HAP-1 (cell line): ENCODE results near the gene CAPN14.
A peak's percentile ranks its signal among the peaks of the same experiment; 100 is the strongest.
"Not testable (repeated sequence)": the region's sequence is repeated elsewhere in the genome, so short reads cannot be mapped to it uniquely, and the experiment has no call there.

Experiments
- DNase-seq, 2 experiments: peaks; one replicate each; pipeline ENCODE4 v3.0.0-alpha.2; 2016 to 2020; ENCODE audit warnings: low spot score in 2 of 2
- H3K27me3 ChIP-seq: fragments of 250-450 bp; sonication (Bioruptor Pico); 2 replicates; pipeline ENCODE4 v1.5.1; 2020; ENCODE audit warnings: low read depth, mild to moderate bottlenecking, moderate library complexity
- H3K36me3 ChIP-seq: fragments of 250-450 bp; sonication (Bioruptor Pico); replicated peaks from 2 replicates; pipeline ENCODE4 v1.5.1; 2020; ENCODE audit warnings: mild to moderate bottlenecking
- H3K4me1 ChIP-seq: fragments of 250-450 bp; sonication (Bioruptor Pico); 2 replicates; pipeline ENCODE4 v1.5.1; 2020; ENCODE audit warnings: mild to moderate bottlenecking
- H3K4me3 ChIP-seq: fragments of 250-450 bp; sonication (Bioruptor Pico); 2 replicates; pipeline ENCODE4 v1.5.1; 2020; ENCODE audit warnings: mild to moderate bottlenecking, moderate library complexity
- H3K9me3 ChIP-seq: fragments of 250-450 bp; sonication (Bioruptor Pico); 2 replicates; pipeline ENCODE4 v1.5.1; 2020; ENCODE audit warnings: mild to moderate bottlenecking, moderate library complexity
- in situ Hi-C: fragments of 300-500 bp; cut with MboI; formaldehyde crosslinking; loops from 3 replicates; pipeline ENCODE4 v1.14.3; 2020; ENCODE audit warnings: low sequenced_read_pairs, inconsistent platforms, mixed read lengths

Gene CAPN14

GRCh38 chr2:31190188-31190587 lies 27.1 kb downstream of the CAPN14 start:
- DNase-seq, result no peak
- no peak overlapping the region for H3K4me3 ChIP-seq
- H3K36me3 ChIP-seq, result no peaks in the 10 kb centered on the region
- peaks cover 3% of the 10 kb centered on the region; the same call in 1 of the 2 replicates for H3K27me3 ChIP-seq
- in situ Hi-C loops, result no loop called here
- H3K4me1 ChIP-seq, result no peaks in the 10 kb centered on the region
- no peaks in the 10 kb centered on the region for H3K9me3 ChIP-seq

GRCh38 chr2:31189141-31189540 lies 28.2 kb downstream of the CAPN14 start:
- H3K36me3 ChIP-seq, result no peaks in the 10 kb centered on the region
- no peak overlapping the region for H3K4me3 ChIP-seq
- in situ Hi-C loops, result no loop called here
- H3K27me3 ChIP-seq, result peaks cover 3% of the 10 kb centered on the region; the same call in 1 of the 2 replicates
- no peaks in the 10 kb centered on the region for H3K4me1 ChIP-seq
- DNase-seq, result no peak
- H3K9me3 ChIP-seq, result no peaks in the 10 kb centered on the region

GRCh38 chr2:31188131-31188530 lies 29.2 kb downstream of the CAPN14 start:
- Histone ChIP-seq H3K4me3 (no peak overlapping the region), H3K4me1 (no peaks in the 10 kb centered on the region), H3K36me3 (no peaks in the 10 kb centered on the region), H3K9me3 (no peaks in the 10 kb centered on the region), H3K27me3 (peaks cover 3% of the 10 kb centered on the region; the same call in 1 of the 2 replicates)
- in situ Hi-C loops, result no loop called here
- DNase-seq, result no peak

- in situ Hi-C loops, result no loop called here
- H3K9me3 ChIP-seq, result no peaks in the 10 kb centered on the region
- H3K4me1 ChIP-seq, result no peaks in the 10 kb centered on the region
- H3K36me3 ChIP-seq, result no peaks in the 10 kb centered on the region
- no peak for DNase-seq
- peaks cover 3% of the 10 kb centered on the region; the same call in 1 of the 2 replicates for H3K27me3 ChIP-seq
- no peak overlapping the region for H3K4me3 ChIP-seq
Observed at GRCh38 chr2:31187166-31187565, 30.1 kb downstream of the CAPN14 start.

GRCh38 chr2:31183973-31184372 lies 33.3 kb downstream of the CAPN14 start:
- H3K4me3 ChIP-seq, H3K9me3 ChIP-seq, in situ Hi-C loops, H3K27me3 ChIP-seq, H3K36me3 ChIP-seq, H3K4me1 ChIP-seq, DNase-seq: not testable (repeated sequence)

GRCh38 chr2:31176742-31177141 lies 40.6 kb downstream of the CAPN14 start:
- in situ Hi-C loops, result no loop called here
- DNase-seq, result no peak
- H3K4me1 ChIP-seq, result no peaks in the 10 kb centered on the region

GRCh38 chr2:31171142-31171541 lies 46.2 kb downstream of the CAPN14 start:
- in situ Hi-C loops, result loop anchor here (5.0 to 25.0 kb wide), 2 partner anchors 454 to 1009 kb away; no protein-coding TSS in a partner anchor
- H3K4me1 ChIP-seq, result no peaks in the 10 kb centered on the region
- no peak overlapping the region for H3K4me3 ChIP-seq
- no peak for DNase-seq
- no peaks in the 10 kb centered on the region for H3K9me3 ChIP-seq
- no peaks in the 10 kb centered on the region for H3K27me3 ChIP-seq
- H3K36me3 ChIP-seq, result no peaks in the 10 kb centered on the region

More at GRCh38 chr2:31176742-31177141, 40.6 kb downstream of the CAPN14 start:
- no peaks in the 10 kb centered on the region for H3K27me3 ChIP-seq
- H3K4me3 ChIP-seq, result no peak overlapping the region
- no peaks in the 10 kb centered on the region for H3K36me3 ChIP-seq
- no peaks in the 10 kb centered on the region for H3K9me3 ChIP-seq

GRCh38 chr2:31170071-31170698 lies 47.1 kb downstream of the CAPN14 start:
- Histone ChIP-seq H3K9me3 (no peaks in the 10 kb centered on the region), H3K4me1 (no peaks in the 10 kb centered on the region), H3K4me3 (no peak overlapping the region), H3K27me3 (no peaks in the 10 kb centered on the region), H3K36me3 (no peaks in the 10 kb centered on the region)
- in situ Hi-C loops, result loop anchor here (5.0 to 25.0 kb wide), 2 partner anchors 453 to 1008 kb away; no protein-coding TSS in a partner anchor
- peak; percentile 28 to 66 for DNase-seq

GRCh38 chr2:31168291-31168690 lies 49.0 kb downstream of the CAPN14 start:
- Histone ChIP-seq H3K4me3 (no peak overlapping the region), H3K36me3 (no peaks in the 10 kb centered on the region), H3K4me1 (no peaks in the 10 kb centered on the region), H3K27me3 (no peaks in the 10 kb centered on the region), H3K9me3 (no peaks in the 10 kb centered on the region)
- no peak for DNase-seq
- in situ Hi-C loops, result loop anchor here (25.0 kb wide), 1 partner anchor 1006 kb away; no protein-coding TSS in a partner anchor

- Histone ChIP-seq H3K36me3 (no peaks in the 10 kb centered on the region), H3K4me3 (no peak overlapping the region), H3K4me1 (no peaks in the 10 kb centered on the region), H3K27me3 (no peaks in the 10 kb centered on the region), H3K9me3 (no peaks in the 10 kb centered on the region)
- in situ Hi-C loops, result loop anchor here (25.0 kb wide), 1 partner anchor 1005 kb away; no protein-coding TSS in a partner anchor
- no peak for DNase-seq
Observed at GRCh38 chr2:31166925-31167324, 50.4 kb downstream of the CAPN14 start.

GRCh38 chr2:31163011-31163539 lies 54.2 kb downstream of the CAPN14 start:
- DNase-seq, result no peak
- in situ Hi-C loops, result loop anchor here (25.0 kb wide), 1 partner anchor 1001 kb away; no protein-coding TSS in a partner anchor
- no peaks in the 10 kb centered on the region for H3K9me3 ChIP-seq

GRCh38 chr2:31161637-31162036 lies 55.7 kb downstream of the CAPN14 start:
- no peak for DNase-seq
- no peaks in the 10 kb centered on the region for H3K36me3 ChIP-seq
- H3K27me3 ChIP-seq, result no peaks in the 10 kb centered on the region
- no peaks in the 10 kb centered on the region for H3K4me1 ChIP-seq
- H3K9me3 ChIP-seq, result no peaks in the 10 kb centered on the region
- in situ Hi-C loops, result loop anchor here (25.0 kb wide), 1 partner anchor 999 kb away; no protein-coding TSS in a partner anchor
- H3K4me3 ChIP-seq, result no peak overlapping the region

More at GRCh38 chr2:31163011-31163539, 54.2 kb downstream of the CAPN14 start:
- H3K36me3 ChIP-seq, result no peaks in the 10 kb centered on the region
- no peaks in the 10 kb centered on the region for H3K27me3 ChIP-seq
- H3K4me3 ChIP-seq, result no peak overlapping the region
- H3K4me1 ChIP-seq, result no peaks in the 10 kb centered on the region

- DNase-seq, result no peak
- Histone ChIP-seq H3K4me3 (no peak overlapping the region), H3K4me1 (no peaks in the 10 kb centered on the region), H3K9me3 (no peaks in the 10 kb centered on the region), H3K36me3 (no peaks in the 10 kb centered on the region), H3K27me3 (no peaks in the 10 kb centered on the region)
- in situ Hi-C loops, result loop anchor here (25.0 kb wide), 1 partner anchor 989 kb away; no protein-coding TSS in a partner anchor
Observed at GRCh38 chr2:31151501-31151900, 65.8 kb downstream of the CAPN14 start.

- Histone ChIP-seq H3K4me3 (no peak overlapping the region), H3K4me1 (no peaks in the 10 kb centered on the region)
- in situ Hi-C loops, result loop anchor here (25.0 kb wide), 1 partner anchor 988 kb away; no protein-coding TSS in a partner anchor
Observed at GRCh38 chr2:31150120-31150670, 67.1 kb downstream of the CAPN14 start.

More at GRCh38 chr2:31150120-31150670, 67.1 kb downstream of the CAPN14 start:
- H3K36me3 ChIP-seq, result no peaks in the 10 kb centered on the region
- H3K27me3 ChIP-seq, result no peaks in the 10 kb centered on the region
- no peak for DNase-seq
- no peaks in the 10 kb centered on the region for H3K9me3 ChIP-seq
